ENCODE data around the gene MED31. TPM values are rescaled to one million over a fixed set of nuclear protein-coding genes. Genes with fewer than 3 reads are reported as not detected.

MED31 gene
- total and polyA plus RNA-seq, 3 donors from 2014 or later = 14.9 to 31.3 (median 19.3) TPM

DNA sequence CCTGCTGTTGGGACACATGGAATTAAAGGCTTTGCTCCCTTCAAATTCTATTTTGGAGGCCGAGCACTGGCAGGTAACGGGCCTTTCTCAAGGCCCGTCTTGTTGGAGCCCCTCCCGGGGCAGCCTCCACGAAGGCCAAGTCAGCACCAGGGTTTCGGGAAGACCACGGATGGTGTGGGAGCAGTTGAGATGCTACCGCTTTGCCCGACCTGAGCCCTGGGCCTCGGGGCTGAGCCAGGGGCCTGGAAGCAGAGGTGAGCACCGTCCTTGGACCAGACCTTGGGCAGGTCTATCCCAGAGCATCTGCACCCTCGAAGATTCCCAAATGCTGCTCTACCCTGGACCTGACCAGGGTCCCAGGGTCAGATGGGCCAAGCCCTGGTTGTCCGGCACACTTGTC lies 23.2 kb upstream of the MED31 start:
- no peak for DNase-seq
- Histone ChIP-seq H3K9me3 (no peaks in the 10 kb centered on the region), H3K4me3 (no peak overlapping the region), H3K4me1 (no peaks in the 10 kb centered on the region), H3K27me3 (no peaks in the 10 kb centered on the region), H3K36me3 (ENCODE audit: low read depth, missing control alignments) (no peaks in the 10 kb centered on the region), H3K27ac (no peak overlapping the region)
- intact Hi-C loops (cut with DNase I; ENCODE audit: low total_unique reads) = no loop called here
- TF ChIP-seq, protein P1, sequence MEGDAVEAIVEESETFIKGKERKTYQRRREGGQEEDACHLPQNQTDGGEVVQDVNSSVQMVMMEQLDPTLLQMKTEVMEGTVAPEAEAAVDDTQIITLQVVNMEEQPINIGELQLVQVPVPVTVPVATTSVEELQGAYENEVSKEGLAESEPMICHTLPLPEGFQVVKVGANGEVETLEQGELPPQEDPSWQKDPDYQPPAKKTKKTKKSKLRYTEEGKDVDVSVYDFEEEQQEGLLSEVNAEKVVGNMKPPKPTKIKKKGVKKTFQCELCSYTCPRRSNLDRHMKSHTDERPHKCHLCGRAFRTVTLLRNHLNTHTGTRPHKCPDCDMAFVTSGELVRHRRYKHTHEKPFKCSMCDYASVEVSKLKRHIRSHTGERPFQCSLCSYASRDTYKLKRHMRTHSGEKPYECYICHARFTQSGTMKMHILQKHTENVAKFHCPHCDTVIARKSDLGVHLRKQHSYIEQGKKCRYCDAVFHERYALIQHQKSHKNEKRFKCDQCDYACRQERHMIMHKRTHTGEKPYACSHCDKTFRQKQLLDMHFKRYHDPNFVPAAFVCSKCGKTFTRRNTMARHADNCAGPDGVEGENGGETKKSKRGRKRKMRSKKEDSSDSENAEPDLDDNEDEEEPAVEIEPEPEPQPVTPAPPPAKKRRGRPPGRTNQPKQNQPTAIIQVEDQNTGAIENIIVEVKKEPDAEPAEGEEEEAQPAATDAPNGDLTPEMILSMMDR (IDR thresholded peaks at IDR 0.05) = no peak
- TF ChIP-seq POLR2A (IDR thresholded peaks at IDR 0.05) = no peak
- 93 to 94% methylated on average over 7 to 13 of the region's 13 CpGs for WGBS, 2 donors

DNA sequence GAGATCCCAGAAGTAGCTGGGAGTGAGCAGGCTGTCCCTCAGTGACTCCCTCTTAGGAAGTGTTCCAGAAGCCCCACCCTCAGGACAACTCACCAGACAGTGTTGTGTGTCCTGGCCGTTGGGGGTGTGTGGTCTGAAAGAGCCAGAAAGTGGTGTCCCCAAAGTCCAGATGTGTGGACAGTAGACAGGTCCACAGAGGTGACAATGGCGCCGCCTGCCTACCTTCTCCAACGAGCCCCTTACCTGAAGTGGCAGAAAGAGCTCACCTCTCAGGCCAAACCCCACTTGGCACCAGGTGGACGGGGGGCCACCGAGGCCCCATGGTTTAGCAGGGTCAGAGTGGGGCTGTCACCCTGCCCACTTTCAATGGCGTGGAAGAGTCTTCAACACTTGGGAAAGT lies 20.0 kb upstream of the MED31 start:
- H3K27ac ChIP-seq = no peak overlapping the region
- no peaks in the 10 kb centered on the region for H3K4me1 ChIP-seq
- no peak for DNase-seq
- no peak overlapping the region for H3K4me3 ChIP-seq
- no peaks in the 10 kb centered on the region for H3K36me3 ChIP-seq (ENCODE audit: low read depth, missing control alignments)
- no peaks in the 10 kb centered on the region for H3K27me3 ChIP-seq
- TF ChIP-seq, protein P1 (IDR thresholded peaks at IDR 0.05) = no peak
- TF ChIP-seq POLR2A (IDR thresholded peaks at IDR 0.05) = no peak
- intact Hi-C loops (cut with DNase I; ENCODE audit: low total_unique reads) = no loop called here
- H3K9me3 ChIP-seq = no peaks in the 10 kb centered on the region
- 88 to 96% methylated on average over 6 to 7 of the region's 7 CpGs for WGBS, 2 donors

DNA sequence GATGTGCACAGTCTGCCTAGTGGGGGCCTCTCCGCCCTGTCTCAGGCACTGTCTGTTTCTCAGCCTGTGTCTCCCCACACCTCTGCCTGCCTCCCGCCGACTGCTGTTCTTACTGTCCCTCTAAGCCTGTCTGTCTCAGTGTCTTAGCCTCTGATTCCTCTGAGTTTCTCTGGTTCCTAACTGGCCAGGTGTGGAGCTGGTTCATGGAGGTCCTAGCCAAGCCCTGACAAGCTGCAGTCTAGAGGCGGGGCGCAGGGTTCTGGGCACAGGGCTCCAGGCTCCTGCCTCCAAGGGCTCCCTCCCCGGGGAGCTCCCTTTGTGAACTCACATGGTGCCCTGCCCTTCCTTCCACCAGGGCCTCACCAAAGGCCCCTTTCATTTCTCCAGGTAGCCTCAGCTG lies 19.6 kb upstream of the MED31 start:
- TF ChIP-seq, protein P1 (IDR thresholded peaks at IDR 0.05) = no peak
- no peak for TF ChIP-seq POLR2A (IDR thresholded peaks at IDR 0.05)
- intact Hi-C loops (cut with DNase I; ENCODE audit: low total_unique reads) = no loop called here
- H3K9me3 ChIP-seq = no peaks in the 10 kb centered on the region

DNA sequence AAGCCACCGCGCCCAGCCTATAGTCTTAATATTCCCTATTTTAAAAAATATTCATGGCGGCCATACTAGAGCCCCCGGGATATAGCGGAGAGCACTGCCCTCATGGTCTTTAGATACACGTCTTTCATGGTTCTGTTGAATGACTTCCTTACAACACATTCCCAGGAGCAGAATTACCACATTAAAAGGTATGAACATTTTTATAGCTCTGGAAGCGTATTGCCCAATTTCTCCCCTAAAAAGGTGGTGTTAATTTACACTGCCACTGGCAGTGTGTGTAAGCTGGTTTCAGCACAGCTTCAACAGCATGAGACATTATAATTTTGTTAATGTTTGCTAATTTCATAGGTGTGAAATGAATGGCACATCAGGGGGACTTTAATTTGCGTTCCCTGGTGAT lies 19.2 kb upstream of the MED31 start:
- H3K4me1 ChIP-seq = no peaks in the 10 kb centered on the region
- TF ChIP-seq POLR2A (IDR thresholded peaks at IDR 0.05) = no peak
- TF ChIP-seq, protein P1 (IDR thresholded peaks at IDR 0.05) = no peak
- no peak overlapping the region for H3K4me3 ChIP-seq
- H3K36me3 ChIP-seq (ENCODE audit: low read depth, missing control alignments) = no peaks in the 10 kb centered on the region
- no peaks in the 10 kb centered on the region for H3K9me3 ChIP-seq
- no peak for DNase-seq
- H3K27ac ChIP-seq = no peak overlapping the region
- no peaks in the 10 kb centered on the region for H3K27me3 ChIP-seq
- intact Hi-C loops (cut with DNase I; ENCODE audit: low total_unique reads) = no loop called here
- WGBS, 2 donors = 97 to 98% methylated on average over 8 of the region's 8 CpGs

More for the DNA sequence above, 19.6 kb upstream of the MED31 start:
- H3K27ac ChIP-seq = no peak overlapping the region
- WGBS, 2 donors = 87 to 97% methylated on average over 6 of the region's 6 CpGs
- no peaks in the 10 kb centered on the region for H3K36me3 ChIP-seq (ENCODE audit: low read depth, missing control alignments)
- H3K27me3 ChIP-seq = no peaks in the 10 kb centered on the region
- no peak overlapping the region for H3K4me3 ChIP-seq
- H3K4me1 ChIP-seq = no peaks in the 10 kb centered on the region
- no peak for DNase-seq

DNA sequence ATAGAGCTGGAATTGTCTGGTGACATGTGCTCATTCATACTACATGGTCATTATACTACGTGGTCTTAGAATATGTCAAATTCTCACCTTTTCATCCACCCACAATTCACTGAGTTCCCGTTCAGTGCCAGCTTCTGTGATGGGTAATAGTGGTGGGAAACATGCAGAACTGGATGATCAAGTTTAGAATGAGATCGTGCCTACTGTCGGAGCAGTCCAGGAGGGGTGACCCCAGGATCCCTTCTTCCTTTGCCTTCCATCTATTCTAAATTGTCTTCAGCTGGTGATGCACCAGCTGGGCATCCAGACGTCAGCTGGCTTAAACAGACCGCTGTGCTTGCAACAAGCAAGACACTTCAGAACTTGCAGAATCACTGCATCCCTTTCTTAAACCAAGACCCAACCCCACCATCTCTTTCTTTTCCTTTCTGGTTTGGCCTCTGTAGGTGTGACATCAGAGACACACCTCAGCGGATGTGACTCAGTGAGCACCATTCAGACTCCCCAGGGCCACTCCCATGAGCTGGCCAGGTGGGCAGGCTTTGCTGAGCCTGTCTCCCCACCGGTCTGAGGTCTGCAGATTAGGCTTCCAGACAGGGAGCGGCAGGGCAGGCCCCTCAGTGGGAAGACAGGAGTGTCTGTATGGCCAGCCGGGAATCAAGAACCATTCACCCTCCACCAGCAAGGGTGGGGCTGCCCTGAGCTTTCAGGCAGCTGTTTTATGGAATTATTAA lies 18.2 kb upstream of the MED31 start:
- no peak overlapping the region for H3K4me3 ChIP-seq
- no peak overlapping the region for H3K27ac ChIP-seq
- intact Hi-C loops (cut with DNase I; ENCODE audit: low total_unique reads) = loop anchor here (10.0 kb wide), 1 partner anchor 335 kb away; no protein-coding TSS in a partner anchor
- WGBS, 2 donors = 86 to 89% methylated on average over 9 to 10 of the region's 10 CpGs
- no peak for TF ChIP-seq POLR2A (IDR thresholded peaks at IDR 0.05)
- TF ChIP-seq, protein P1 (IDR thresholded peaks at IDR 0.05) = no peak
- no peaks in the 10 kb centered on the region for H3K27me3 ChIP-seq
- H3K4me1 ChIP-seq = no peaks in the 10 kb centered on the region
- no peaks in the 10 kb centered on the region for H3K36me3 ChIP-seq (ENCODE audit: low read depth, missing control alignments)
- H3K9me3 ChIP-seq = no peaks in the 10 kb centered on the region
- no peak for DNase-seq

All from testis (tissue), 3 donors.